Measurements from ENCODE around the gene FBXO48.

The FBXO48 gene, protein sequence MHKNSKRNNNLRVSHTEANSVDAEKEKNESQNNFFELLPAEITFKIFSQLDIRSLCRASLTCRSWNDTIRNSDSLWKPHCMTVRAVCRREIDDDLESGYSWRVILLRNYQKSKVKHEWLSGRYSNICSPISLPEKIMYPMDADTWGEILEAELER

DNA sequence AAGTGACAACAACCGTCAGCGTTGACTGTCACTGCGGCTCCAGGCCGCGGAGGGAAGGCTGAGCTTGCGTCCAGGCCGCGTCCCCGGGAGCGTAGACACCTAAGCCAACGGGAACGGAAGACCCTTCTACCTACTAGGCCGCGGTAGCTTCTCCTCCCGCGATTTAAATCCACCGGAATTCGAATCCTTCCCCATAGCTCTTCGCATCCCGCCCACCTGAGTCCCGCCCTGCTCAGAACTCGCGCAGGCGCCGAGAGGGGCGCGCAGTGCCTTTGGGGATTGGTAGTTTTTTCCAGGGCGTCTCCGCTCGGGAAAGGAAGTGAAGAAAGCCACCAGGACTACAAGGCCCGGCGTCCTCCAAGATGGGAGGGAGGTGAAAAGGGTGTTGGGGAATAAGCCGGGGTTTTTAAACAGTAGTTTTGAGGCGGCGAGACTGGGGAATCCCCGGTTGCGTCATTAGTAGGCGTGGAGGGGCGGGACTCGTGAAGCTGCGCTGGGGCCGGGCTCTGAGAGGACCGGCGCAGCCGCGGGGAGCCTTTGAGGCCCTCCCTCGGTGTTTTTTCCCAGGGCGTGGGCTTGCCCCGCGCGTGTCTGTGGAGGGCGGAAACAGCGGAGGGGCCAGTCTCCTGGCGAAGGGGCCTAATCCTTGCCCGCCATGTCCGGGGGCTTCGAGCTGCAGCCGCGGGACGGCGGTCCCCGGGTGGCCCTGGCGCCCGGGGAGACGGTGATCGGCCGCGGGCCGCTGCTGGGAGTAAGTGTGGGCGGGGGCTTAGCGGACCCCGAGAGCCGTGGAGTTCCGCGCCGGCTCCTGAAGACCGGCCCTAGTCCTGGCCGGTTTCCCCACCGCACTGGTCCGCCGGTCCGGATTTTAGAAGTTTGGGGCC is at the start of gene FBXO48, which contains the start of gene APLF:
FBXO48 (minus strand) TSS at position 218 of the 884 bp plus-strand sequence. CDS start 2,149 bp downstream, outside the sequence.
APLF (plus strand) TSS at position 509 of the 884 bp plus-strand sequence; CDS start at position 656, 147 bp downstream.
- Histone ChIP-seq H3K9me3 (ENCODE audit: control insufficient read depth in 2 of 2, low read length in 2 of 2) (no peaks in the 10 kb centered on the region), H3K27me3 (ENCODE audit: control insufficient read depth in 2 of 2, insufficient read depth in 2 of 2, low read length in 2 of 2) (no peaks in the 10 kb centered on the region), H3K4me1 (ENCODE audit: control insufficient read depth in 2 of 2, insufficient read depth in 2 of 2, low read length in 2 of 2) (peaks cover 9 to 19% of the 10 kb centered on the region in 2 donors), H3K9ac (ENCODE audit: low read depth in 1 of 2, low read length in 2 of 2) (peak within 1 kb of the TSS; percentile 86 to 97), H3K4me3 (ENCODE audit: low read length in 2 of 2) (peak within 1 kb of the TSS; percentile 88 to 93), H3K36me3 (ENCODE audit: control insufficient read depth in 2 of 2, insufficient read depth in 2 of 2, low read length in 2 of 2) (no peaks in the 10 kb centered on the region), H3K27ac (ENCODE audit: low read depth in 2 of 2, low read length in 2 of 2) (peak within 1 kb of the TSS; percentile 84)

DNA sequence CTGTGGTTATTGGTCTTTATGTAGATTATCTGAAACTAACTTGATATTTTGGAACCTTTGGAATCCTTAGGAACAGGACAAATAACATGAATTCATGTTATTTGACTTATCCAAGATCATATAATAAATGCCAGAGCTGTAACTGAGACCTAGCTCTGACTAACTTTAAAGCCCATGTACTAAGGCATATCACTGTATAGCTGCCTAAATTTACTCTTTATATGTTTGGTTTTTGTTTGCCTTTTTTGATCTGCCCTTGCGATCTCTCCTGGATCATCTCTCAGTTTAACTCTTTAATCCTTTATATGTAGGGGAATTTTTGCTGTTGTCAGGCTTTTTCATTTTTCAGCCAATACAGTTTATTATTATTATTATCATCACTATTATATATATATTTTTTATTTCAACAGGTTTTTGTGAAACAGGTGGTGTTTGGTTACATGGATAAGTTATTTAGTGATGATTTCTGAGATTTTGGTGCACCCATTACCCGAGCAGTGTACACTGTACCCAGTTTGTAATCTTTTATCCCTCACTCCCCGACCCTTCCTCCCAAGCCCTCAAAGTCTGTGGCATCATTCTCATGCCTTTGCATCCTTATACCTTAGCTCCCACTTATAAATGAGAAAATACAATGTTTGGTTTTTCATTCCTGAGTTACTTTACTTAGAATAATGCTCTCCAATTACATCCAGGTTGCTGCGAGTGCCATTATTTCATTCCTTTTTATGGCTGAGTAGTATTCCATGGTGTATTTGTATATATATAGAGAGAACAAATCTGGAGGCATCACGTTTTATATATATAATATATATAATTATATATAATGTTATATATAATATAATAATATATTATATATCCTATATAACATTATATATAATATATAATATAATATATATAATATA is 49.2 kb upstream of the FBXO48 start:
- Histone ChIP-seq H3K27ac (ENCODE audit: low read depth in 2 of 2, low read length in 2 of 2) (no peak overlapping the region), H3K9ac (ENCODE audit: low read depth in 1 of 2, low read length in 2 of 2) (no peak overlapping the region), H3K36me3 (ENCODE audit: control insufficient read depth in 2 of 2, insufficient read depth in 2 of 2, low read length in 2 of 2) (no peaks in the 10 kb centered on the region), H3K4me3 (ENCODE audit: low read length in 2 of 2) (no peak overlapping the region), H3K27me3 (ENCODE audit: control insufficient read depth in 2 of 2, insufficient read depth in 2 of 2, low read length in 2 of 2) (no peaks in the 10 kb centered on the region), H3K4me1 (ENCODE audit: control insufficient read depth in 2 of 2, insufficient read depth in 2 of 2, low read length in 2 of 2) (no peaks in the 10 kb centered on the region), H3K9me3 (ENCODE audit: control insufficient read depth in 2 of 2, low read length in 2 of 2) (no peaks in the 10 kb centered on the region)

DNA sequence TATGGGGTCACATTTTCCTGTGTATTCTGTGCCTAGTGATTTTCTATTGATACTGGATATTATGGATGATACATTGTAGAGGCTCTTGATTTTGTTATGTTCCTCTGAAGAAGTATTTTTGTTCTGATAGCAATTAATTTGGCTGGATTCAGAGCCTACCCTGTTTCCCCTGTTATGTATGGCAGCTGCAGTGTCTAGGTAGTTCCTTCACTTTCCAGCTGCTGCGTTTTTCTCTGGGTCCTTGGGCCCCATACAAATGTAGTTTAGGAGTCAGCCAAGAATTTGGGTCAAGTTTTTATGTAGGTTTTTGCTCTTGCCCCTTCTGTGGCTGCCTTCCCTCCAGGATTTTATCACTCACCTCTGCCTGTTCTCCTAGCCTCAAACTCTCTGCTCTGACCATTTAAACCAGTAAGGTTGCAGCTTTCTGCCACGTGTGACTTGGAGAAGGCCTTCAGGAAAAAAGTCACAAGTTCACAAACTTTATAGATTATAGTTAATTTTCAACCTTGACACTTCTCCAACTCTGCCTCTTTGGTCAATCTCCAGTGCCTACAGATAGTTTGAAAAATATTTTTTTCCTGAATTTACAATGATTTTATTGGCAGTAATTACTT is 47.3 kb upstream of the FBXO48 start:
- no peaks in the 10 kb centered on the region for H3K27me3 ChIP-seq (ENCODE audit: control insufficient read depth in 2 of 2, insufficient read depth in 2 of 2, low read length in 2 of 2)
- no peak overlapping the region for H3K9ac ChIP-seq (ENCODE audit: low read depth in 1 of 2, low read length in 2 of 2)
- H3K36me3 ChIP-seq (ENCODE audit: control insufficient read depth in 2 of 2, insufficient read depth in 2 of 2, low read length in 2 of 2): no peaks in the 10 kb centered on the region
- no peak overlapping the region for H3K27ac ChIP-seq (ENCODE audit: low read depth in 2 of 2, low read length in 2 of 2)
- no peaks in the 10 kb centered on the region for H3K9me3 ChIP-seq (ENCODE audit: control insufficient read depth in 2 of 2, low read length in 2 of 2)
- H3K4me3 ChIP-seq (ENCODE audit: low read length in 2 of 2): no peak overlapping the region
- H3K4me1 ChIP-seq (ENCODE audit: control insufficient read depth in 2 of 2, insufficient read depth in 2 of 2, low read length in 2 of 2): no peaks in the 10 kb centered on the region

DNA sequence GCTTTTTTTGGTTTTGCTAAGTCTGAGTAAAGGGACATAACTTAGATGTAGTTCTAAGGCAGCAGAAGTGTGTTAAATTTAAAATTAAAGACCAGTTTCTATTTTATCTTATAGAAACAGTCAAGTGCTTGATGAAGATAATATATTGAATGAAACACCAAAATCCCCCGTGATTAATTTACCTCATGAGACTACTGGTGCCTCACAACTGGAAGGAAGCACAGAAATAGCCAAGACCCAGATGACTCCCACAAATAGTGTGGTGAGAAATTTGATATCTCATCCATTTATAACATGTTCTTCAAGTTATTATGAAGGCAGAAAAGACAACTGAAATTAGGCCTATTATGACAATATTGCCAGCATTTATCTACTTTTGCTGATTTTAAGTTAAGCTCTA is 45.9 kb upstream of the FBXO48 start:
- no peak overlapping the region for H3K27ac ChIP-seq (ENCODE audit: low read depth in 2 of 2, low read length in 2 of 2)
- no peaks in the 10 kb centered on the region for H3K9me3 ChIP-seq (ENCODE audit: control insufficient read depth in 2 of 2, low read length in 2 of 2)
- no peak overlapping the region for H3K4me3 ChIP-seq (ENCODE audit: low read length in 2 of 2)
- H3K9ac ChIP-seq (ENCODE audit: low read depth in 1 of 2, low read length in 2 of 2): no peak overlapping the region
- H3K27me3 ChIP-seq (ENCODE audit: control insufficient read depth in 2 of 2, insufficient read depth in 2 of 2, low read length in 2 of 2): no peaks in the 10 kb centered on the region
- no peaks in the 10 kb centered on the region for H3K36me3 ChIP-seq (ENCODE audit: control insufficient read depth in 2 of 2, insufficient read depth in 2 of 2, low read length in 2 of 2)
- no peaks in the 10 kb centered on the region for H3K4me1 ChIP-seq (ENCODE audit: control insufficient read depth in 2 of 2, insufficient read depth in 2 of 2, low read length in 2 of 2)

DNA sequence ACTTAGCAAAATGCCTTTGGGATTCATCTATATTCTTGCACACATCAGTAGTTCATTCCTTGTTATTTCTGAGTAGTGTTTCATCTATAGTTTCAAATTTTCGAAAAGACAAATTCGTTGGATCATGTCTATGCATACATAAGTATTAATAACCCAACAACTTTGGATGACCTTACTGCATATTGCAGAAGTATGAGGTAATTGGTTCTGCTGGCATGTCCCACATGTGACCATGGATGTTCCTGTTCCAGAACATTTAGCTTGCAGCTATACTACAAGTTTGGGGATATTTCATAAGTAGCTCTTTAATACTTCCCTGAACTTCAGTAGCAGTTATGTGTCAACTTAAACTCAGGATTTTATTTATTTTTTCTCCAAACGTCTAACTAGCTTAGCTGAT is 45.2 kb upstream of the FBXO48 start:
- Histone ChIP-seq H3K4me1 (ENCODE audit: control insufficient read depth in 2 of 2, insufficient read depth in 2 of 2, low read length in 2 of 2) (no peaks in the 10 kb centered on the region), H3K27me3 (ENCODE audit: control insufficient read depth in 2 of 2, insufficient read depth in 2 of 2, low read length in 2 of 2) (no peaks in the 10 kb centered on the region), H3K27ac (ENCODE audit: low read depth in 2 of 2, low read length in 2 of 2) (no peak overlapping the region), H3K4me3 (ENCODE audit: low read length in 2 of 2) (no peak overlapping the region), H3K9me3 (ENCODE audit: control insufficient read depth in 2 of 2, low read length in 2 of 2) (no peaks in the 10 kb centered on the region), H3K36me3 (ENCODE audit: control insufficient read depth in 2 of 2, insufficient read depth in 2 of 2, low read length in 2 of 2) (no peaks in the 10 kb centered on the region), H3K9ac (ENCODE audit: low read depth in 1 of 2, low read length in 2 of 2) (no peak overlapping the region)

DNA sequence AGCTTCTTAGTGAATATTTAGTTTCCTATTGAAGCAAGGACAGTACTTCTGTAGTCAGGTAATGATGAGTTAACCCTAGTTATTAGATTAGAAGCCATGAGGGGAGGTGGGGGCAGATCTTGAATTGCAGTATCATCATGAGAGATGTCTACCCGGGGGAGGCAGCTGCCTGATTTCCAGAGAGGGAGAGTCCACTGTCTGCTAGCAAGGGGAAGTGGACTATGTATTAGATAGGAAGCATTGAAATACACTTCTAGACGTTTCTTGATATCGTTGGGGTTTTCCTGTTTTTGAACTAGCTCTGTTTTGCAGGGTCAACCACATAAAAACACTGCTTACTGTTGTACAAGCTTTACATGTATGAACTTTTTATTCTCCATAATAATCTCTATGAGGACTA is 39.1 kb upstream of the FBXO48 start:
- Histone ChIP-seq H3K9ac (ENCODE audit: low read depth in 1 of 2, low read length in 2 of 2) (no peak overlapping the region), H3K4me1 (ENCODE audit: control insufficient read depth in 2 of 2, insufficient read depth in 2 of 2, low read length in 2 of 2) (peaks cover 0 to 2% of the 10 kb centered on the region in 2 donors), H3K27me3 (ENCODE audit: control insufficient read depth in 2 of 2, insufficient read depth in 2 of 2, low read length in 2 of 2) (no peaks in the 10 kb centered on the region), H3K36me3 (ENCODE audit: control insufficient read depth in 2 of 2, insufficient read depth in 2 of 2, low read length in 2 of 2) (no peaks in the 10 kb centered on the region), H3K9me3 (ENCODE audit: control insufficient read depth in 2 of 2, low read length in 2 of 2) (no peaks in the 10 kb centered on the region), H3K27ac (ENCODE audit: low read depth in 2 of 2, low read length in 2 of 2) (no peak overlapping the region), H3K4me3 (ENCODE audit: low read length in 2 of 2) (no peak overlapping the region)

DNA sequence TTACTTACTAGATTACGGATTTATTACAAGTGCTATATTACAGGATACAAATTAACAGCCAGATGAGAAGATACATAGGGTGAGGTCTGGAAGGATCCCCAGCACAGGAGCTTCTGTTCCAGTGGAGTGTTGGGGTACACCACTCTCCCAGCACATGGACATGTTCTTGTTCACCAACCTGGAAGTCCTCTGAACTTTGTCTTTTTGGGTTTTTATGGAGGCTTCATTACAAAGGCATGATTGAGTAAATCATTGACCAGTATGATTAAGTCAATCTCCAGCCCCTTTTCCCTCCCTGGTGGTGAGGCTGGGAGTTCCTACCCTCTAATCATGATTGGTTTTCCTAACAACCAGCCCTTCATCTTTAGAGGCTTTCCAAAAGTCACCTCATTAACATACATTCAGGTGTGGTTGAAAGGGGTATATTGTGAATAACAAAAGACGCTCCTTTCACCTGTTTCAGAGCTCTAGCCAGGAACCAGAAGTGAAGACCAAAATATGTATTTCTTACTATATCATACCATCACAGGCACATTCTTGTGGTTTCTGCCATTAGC is 38.6 kb upstream of the FBXO48 start:
- H3K27me3 ChIP-seq (ENCODE audit: control insufficient read depth in 2 of 2, insufficient read depth in 2 of 2, low read length in 2 of 2): no peaks in the 10 kb centered on the region
- no peak overlapping the region for H3K9ac ChIP-seq (ENCODE audit: low read depth in 1 of 2, low read length in 2 of 2)
- H3K36me3 ChIP-seq (ENCODE audit: control insufficient read depth in 2 of 2, insufficient read depth in 2 of 2, low read length in 2 of 2): no peaks in the 10 kb centered on the region
- H3K4me3 ChIP-seq (ENCODE audit: low read length in 2 of 2): no peak overlapping the region
- H3K4me1 ChIP-seq (ENCODE audit: control insufficient read depth in 2 of 2, insufficient read depth in 2 of 2, low read length in 2 of 2): peaks cover 0 to 2% of the 10 kb centered on the region in 2 donors
- H3K27ac ChIP-seq (ENCODE audit: low read depth in 2 of 2, low read length in 2 of 2): no peak overlapping the region
- H3K9me3 ChIP-seq (ENCODE audit: control insufficient read depth in 2 of 2, low read length in 2 of 2): no peaks in the 10 kb centered on the region

DNA sequence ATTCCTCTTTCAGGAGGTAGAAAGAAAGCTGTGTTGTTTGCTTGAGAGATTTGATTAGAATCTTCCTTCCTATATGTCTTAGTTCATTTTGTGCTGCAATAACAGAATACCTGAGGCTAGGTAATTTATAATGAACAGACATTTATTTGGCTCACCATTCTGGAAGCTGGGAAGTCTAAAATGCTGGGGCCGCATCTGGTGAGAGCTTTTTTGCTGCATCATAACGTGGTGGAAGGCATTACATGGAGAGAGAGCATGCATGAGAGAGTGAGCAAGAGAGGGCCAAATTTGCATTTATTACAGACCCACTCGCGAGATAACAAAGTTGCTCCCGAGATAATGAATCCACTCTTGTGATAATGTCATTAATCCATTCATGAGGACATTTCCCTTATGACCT is 34.7 kb upstream of the FBXO48 start:
- H3K9ac ChIP-seq (ENCODE audit: low read depth in 1 of 2, low read length in 2 of 2): no peak overlapping the region
- no peaks in the 10 kb centered on the region for H3K36me3 ChIP-seq (ENCODE audit: control insufficient read depth in 2 of 2, insufficient read depth in 2 of 2, low read length in 2 of 2)
- no peaks in the 10 kb centered on the region for H3K27me3 ChIP-seq (ENCODE audit: control insufficient read depth in 2 of 2, insufficient read depth in 2 of 2, low read length in 2 of 2)
- no peak overlapping the region for H3K27ac ChIP-seq (ENCODE audit: low read depth in 2 of 2, low read length in 2 of 2)
- H3K9me3 ChIP-seq (ENCODE audit: control insufficient read depth in 2 of 2, low read length in 2 of 2): no peaks in the 10 kb centered on the region
- H3K4me1 ChIP-seq (ENCODE audit: control insufficient read depth in 2 of 2, insufficient read depth in 2 of 2, low read length in 2 of 2): peaks cover 0 to 2% of the 10 kb centered on the region in 2 donors
- H3K4me3 ChIP-seq (ENCODE audit: low read length in 2 of 2): no peak overlapping the region

DNA sequence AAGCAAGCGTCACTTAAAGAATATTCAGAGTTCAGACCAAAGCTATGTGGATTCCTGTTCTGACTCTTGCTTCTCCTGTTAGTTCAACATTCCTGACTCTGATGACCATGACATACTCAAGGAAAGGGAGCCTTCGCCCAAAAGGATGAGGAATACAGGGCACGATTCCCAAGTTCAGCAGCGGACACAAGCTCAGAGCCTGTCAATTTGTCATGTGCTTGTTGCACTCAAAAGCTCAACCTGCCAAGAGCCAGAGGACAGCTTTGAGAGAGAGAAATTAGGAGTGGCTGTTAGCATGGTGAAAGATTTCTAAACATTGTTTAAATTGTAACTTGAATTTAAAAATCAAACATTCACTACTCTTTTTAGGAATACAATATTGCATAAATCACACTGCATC is 33.6 kb upstream of the FBXO48 start:
- Histone ChIP-seq H3K4me1 (ENCODE audit: control insufficient read depth in 2 of 2, insufficient read depth in 2 of 2, low read length in 2 of 2) (peaks cover 0 to 2% of the 10 kb centered on the region in 2 donors), H3K27me3 (ENCODE audit: control insufficient read depth in 2 of 2, insufficient read depth in 2 of 2, low read length in 2 of 2) (no peaks in the 10 kb centered on the region)

More for the DNA sequence above, 33.6 kb upstream of the FBXO48 start:
- H3K36me3 ChIP-seq (ENCODE audit: control insufficient read depth in 2 of 2, insufficient read depth in 2 of 2, low read length in 2 of 2): no peaks in the 10 kb centered on the region
- H3K4me3 ChIP-seq (ENCODE audit: low read length in 2 of 2): no peak overlapping the region
- no peak overlapping the region for H3K27ac ChIP-seq (ENCODE audit: low read depth in 2 of 2, low read length in 2 of 2)
- H3K9me3 ChIP-seq (ENCODE audit: control insufficient read depth in 2 of 2, low read length in 2 of 2): no peaks in the 10 kb centered on the region
- no peak overlapping the region for H3K9ac ChIP-seq (ENCODE audit: low read depth in 1 of 2, low read length in 2 of 2)

Measured in mucosa of rectum (tissue), 2 donors.